Skeletal muscle tissue (tissue), 4 donors: ENCODE data around the gene ARID5B. TPM values are rescaled to one million over a fixed set of nuclear protein-coding genes. Genes with fewer than 3 reads are reported as not detected.

Experiments used
- H3K27ac ChIP-seq: one replicate; pipeline ENCODE4 v1.7.0; 2013; ENCODE audit warnings: mild to moderate bottlenecking, low read depth, low read length, inconsistent platforms
- H3K27me3 ChIP-seq, 3 donors: one replicate each; pipeline ENCODE4 v1.7.0; 2013; ENCODE audit warnings: low read length in 3 of 3; ENCODE audit not compliant: control insufficient read depth in 3 of 3, insufficient read depth in 3 of 3
- H3K36me3 ChIP-seq, 3 donors: one replicate each; pipeline ENCODE4 v1.7.0; 2013; ENCODE audit warnings: low read length in 3 of 3; ENCODE audit not compliant: control insufficient read depth in 3 of 3, insufficient read depth in 3 of 3
- H3K4me1 ChIP-seq, 3 donors: one replicate each; pipeline ENCODE4 v1.7.0; 2013; ENCODE audit warnings: low read length in 3 of 3, mild to moderate bottlenecking in 3 of 3; ENCODE audit not compliant: control insufficient read depth in 3 of 3, insufficient read depth in 3 of 3
- H3K4me3 ChIP-seq, 3 donors: one replicate each; pipeline ENCODE4 v1.7.0; 2013; ENCODE audit warnings: low read length in 3 of 3
- H3K9ac ChIP-seq, 3 donors: one replicate each; pipeline ENCODE4 v1.7.0; 2013; ENCODE audit warnings: low read length in 3 of 3, mild to moderate bottlenecking in 3 of 3, moderate library complexity in 2 of 3, low read depth in 1 of 3
- H3K9me3 ChIP-seq, 3 donors: one replicate each; pipeline ENCODE4 v1.7.0; 2013; ENCODE audit warnings: low read length in 3 of 3; ENCODE audit not compliant: control insufficient read depth in 3 of 3
- total RNA-seq: library from RNA; depleted of rRNA; stranded (reverse); fragments of >200 nt; gene quantifications from one replicate; pipeline ENCODE4 v1.2.3, GENCODE V29; 2014
- donor health status: Osteomylitis.

ARID5B gene
- total RNA-seq, 1 donor from 2014 or later = 27.7 TPM

- H3K4me3 ChIP-seq = peak overlapping the region; percentile 2 to 45 (median 21)
- no peaks in the 10 kb centered on the region for H3K9me3 ChIP-seq
- H3K9ac ChIP-seq = peak overlapping the region; percentile 25 to 63 (median 52)
- H3K4me1 ChIP-seq = peaks cover 30 to 37% (median 37%) of the 10 kb centered on the region in 3 donors
- H3K27me3 ChIP-seq = no peaks in the 10 kb centered on the region
- H3K36me3 ChIP-seq = no peaks in the 10 kb centered on the region
- peak overlapping the region; percentile 96 for H3K27ac ChIP-seq
These were observed 144.4 kb downstream of the ARID5B start for GRCh38 chr10:62045765-62046521.

DNA sequence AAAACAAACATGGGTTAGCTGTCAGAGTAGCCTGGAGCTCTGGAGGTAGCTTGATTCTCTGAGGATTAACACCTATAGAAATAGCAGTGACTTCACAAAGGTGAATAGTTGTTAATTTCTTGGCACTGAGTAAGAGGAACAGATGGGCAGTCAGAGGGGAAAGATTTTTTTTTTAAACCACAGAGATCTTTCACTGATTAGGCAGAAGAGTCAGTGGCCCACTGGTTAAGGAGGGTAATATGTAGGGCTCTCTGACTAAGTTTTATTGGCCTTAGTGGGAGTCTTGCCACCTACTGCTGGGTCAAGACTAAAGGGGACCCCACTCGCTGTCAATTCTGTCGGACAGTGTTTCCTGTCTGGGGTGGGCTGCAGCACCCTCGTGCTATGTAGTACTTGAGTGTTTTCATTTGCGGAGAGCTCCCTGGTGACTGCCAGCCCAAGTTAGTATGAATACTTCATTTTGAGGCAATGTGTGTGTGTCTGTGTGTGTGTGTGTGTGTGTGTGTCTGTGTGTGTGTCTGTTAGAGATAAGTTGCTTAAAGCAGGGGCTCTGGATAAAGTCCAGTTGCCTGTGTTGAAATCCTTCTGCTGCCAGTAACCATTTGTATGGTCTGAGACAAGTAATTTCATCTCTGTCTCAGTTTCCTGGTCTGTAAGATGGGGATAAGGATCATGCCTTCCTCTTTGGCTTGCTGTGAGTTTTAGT lies 145.2 kb downstream of the ARID5B start:
- Histone ChIP-seq H3K36me3 (peaks cover 0 to 3% (median 0%) of the 10 kb centered on the region in 3 donors), H3K27ac (peak overlapping the region; percentile 96), H3K9me3 (no peaks in the 10 kb centered on the region), H3K4me1 (peaks cover 30 to 44% (median 40%) of the 10 kb centered on the region in 3 donors), H3K4me3 (peak overlapping the region in 2 of 3 donors; percentile 5 to 34), H3K9ac (peak overlapping the region; percentile 25 to 63 (median 52)), H3K27me3 (no peaks in the 10 kb centered on the region)

DNA sequence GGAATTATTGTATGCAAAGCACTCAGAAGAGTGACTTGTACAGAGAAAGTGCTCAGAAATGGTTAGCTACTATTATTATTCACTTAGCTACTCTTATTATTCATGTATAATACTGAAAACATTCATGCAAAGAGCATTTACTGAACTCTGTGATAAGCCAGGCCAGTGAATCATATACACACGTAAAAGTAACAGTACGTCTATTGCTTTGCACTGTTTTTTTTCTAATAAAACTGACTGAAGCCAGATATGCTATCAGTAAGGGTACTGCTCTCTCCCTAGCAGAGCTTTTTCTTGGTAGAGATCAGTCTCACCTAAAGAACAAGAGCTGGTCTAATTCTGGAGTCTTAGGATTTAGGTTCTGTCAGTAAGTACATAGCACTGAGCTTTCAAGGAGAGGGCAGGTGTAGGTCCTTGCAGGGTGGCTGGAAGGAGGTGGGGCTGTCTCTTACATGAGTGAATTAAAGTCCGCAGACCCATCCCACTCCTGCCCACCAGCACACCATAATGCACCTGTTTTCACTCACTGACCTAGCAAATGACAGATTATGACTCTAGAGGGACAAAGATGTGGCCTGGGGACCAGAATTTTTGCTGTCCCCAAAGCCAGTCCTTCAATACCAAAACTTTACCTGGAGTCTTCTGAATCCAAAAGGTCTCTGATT lies 145.9 kb downstream of the ARID5B start:
- Histone ChIP-seq H3K27ac (peak overlapping the region; percentile 96), H3K9ac (peak overlapping the region; percentile 18 to 99 (median 78)), H3K36me3 (peaks cover 3 to 9% (median 5%) of the 10 kb centered on the region in 3 donors), H3K4me1 (peaks cover 33 to 50% (median 44%) of the 10 kb centered on the region in 3 donors), H3K9me3 (no peaks in the 10 kb centered on the region), H3K4me3 (peak overlapping the region in 2 of 3 donors; percentile 5 to 34), H3K27me3 (no peaks in the 10 kb centered on the region)

DNA sequence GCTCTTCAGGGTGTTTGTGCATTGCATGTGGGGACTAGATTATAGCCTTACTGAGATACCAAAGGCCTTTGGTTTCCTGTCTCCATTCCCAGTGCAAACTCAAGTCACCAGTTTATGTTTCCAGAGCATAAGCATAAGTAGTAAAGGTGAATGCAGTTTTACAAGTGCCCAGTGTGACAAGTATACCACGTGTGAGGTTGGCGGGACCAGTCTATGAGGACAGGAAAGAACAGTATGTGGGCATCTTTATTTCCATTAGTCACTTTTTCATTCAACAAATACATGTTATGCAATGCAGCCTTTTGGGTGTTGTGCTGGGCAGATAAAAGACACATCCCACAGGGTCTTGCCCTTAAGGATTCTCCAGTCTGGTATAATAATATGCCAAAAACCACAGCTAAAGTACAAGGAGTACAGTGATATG lies 146.5 kb downstream of the ARID5B start:
- no peaks in the 10 kb centered on the region for H3K9me3 ChIP-seq
- no peaks in the 10 kb centered on the region for H3K27me3 ChIP-seq
- H3K36me3 ChIP-seq = peaks cover 8 to 15% (median 10%) of the 10 kb centered on the region in 3 donors
- H3K9ac ChIP-seq = peak overlapping the region; percentile 78 to 99 (median 85)
- H3K27ac ChIP-seq = peak overlapping the region; percentile 96
- H3K4me1 ChIP-seq = peaks cover 40 to 55% (median 50%) of the 10 kb centered on the region in 3 donors
- peak overlapping the region in 1 of 3 donors; percentile 9 for H3K4me3 ChIP-seq

- peaks cover 12 to 20% (median 12%) of the 10 kb centered on the region in 3 donors for H3K36me3 ChIP-seq
- peak overlapping the region; percentile 96 for H3K27ac ChIP-seq
- no peaks in the 10 kb centered on the region for H3K27me3 ChIP-seq
- H3K4me3 ChIP-seq = peak overlapping the region; percentile 68 to 80 (median 77)
- H3K9me3 ChIP-seq = no peaks in the 10 kb centered on the region
- peaks cover 45 to 60% (median 55%) of the 10 kb centered on the region in 3 donors for H3K4me1 ChIP-seq
- H3K9ac ChIP-seq = peak overlapping the region; percentile 78 to 99 (median 85)
These were observed 147.0 kb downstream of the ARID5B start for GRCh38 chr10:62048470-62048869.

GRCh38 chr10:62048919-62049623 lies 147.6 kb downstream of the ARID5B start:
- H3K4me1 ChIP-seq = peaks cover 48 to 66% (median 60%) of the 10 kb centered on the region in 3 donors
- peak overlapping the region; percentile 68 to 80 (median 77) for H3K4me3 ChIP-seq
- H3K27me3 ChIP-seq = no peaks in the 10 kb centered on the region
- H3K36me3 ChIP-seq = peaks cover 12 to 20% (median 12%) of the 10 kb centered on the region in 3 donors
- H3K9me3 ChIP-seq = no peaks in the 10 kb centered on the region
- peak overlapping the region; percentile 78 to 99 (median 85) for H3K9ac ChIP-seq
- H3K27ac ChIP-seq = peak overlapping the region; percentile 96

DNA sequence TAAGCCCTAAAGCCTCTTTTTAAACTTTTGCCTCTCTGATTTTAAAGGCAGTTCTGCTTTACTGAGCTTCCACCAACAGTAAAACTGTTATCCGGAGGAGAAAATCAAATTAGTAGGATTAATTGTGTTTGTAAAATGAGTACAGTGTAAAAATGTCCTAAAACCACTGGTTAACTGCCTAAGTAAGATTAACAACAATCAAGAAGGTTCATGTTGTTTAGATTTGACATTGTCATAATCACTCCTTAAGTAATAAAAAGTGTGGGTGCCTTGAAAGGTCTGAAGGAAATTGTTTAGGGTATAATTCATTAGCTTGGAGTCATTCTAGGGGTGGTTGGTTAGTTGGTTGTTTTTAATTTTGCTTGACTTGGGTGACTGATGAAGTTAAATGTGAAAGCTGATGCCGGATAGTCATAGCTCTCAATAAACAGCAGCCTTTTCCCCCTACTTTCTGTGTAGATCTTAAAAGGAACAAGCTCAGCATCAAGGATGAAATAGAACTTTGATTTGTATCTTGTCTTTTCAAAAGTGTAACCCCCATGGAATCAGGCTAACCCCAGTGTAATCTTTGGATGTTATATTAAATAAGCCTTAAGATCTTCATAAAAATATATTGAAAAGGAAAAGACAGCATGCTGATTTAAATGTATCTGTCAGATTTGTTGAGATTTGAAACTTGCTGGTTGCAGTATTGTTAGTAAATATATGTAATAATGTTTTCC lies 148.3 kb downstream of the ARID5B start:
- no peaks in the 10 kb centered on the region for H3K27me3 ChIP-seq
- H3K4me3 ChIP-seq = peak overlapping the region; percentile 68 to 80 (median 77)
- H3K9ac ChIP-seq = peak overlapping the region; percentile 78 to 99 (median 85)
- peaks cover 55 to 74% (median 67%) of the 10 kb centered on the region in 3 donors for H3K4me1 ChIP-seq
- H3K9me3 ChIP-seq = no peaks in the 10 kb centered on the region
- peak overlapping the region; percentile 96 for H3K27ac ChIP-seq
- H3K36me3 ChIP-seq = peaks cover 12 to 25% (median 12%) of the 10 kb centered on the region in 3 donors

- Histone ChIP-seq H3K27me3 (no peaks in the 10 kb centered on the region), H3K4me3 (peak overlapping the region; percentile 68 to 80 (median 77)), H3K27ac (peak overlapping the region; percentile 96), H3K4me1 (peaks cover 58 to 78% (median 70%) of the 10 kb centered on the region in 3 donors), H3K9me3 (no peaks in the 10 kb centered on the region), H3K36me3 (peaks cover 12 to 26% (median 12%) of the 10 kb centered on the region in 3 donors), H3K9ac (peak overlapping the region; percentile 78 to 99 (median 85))
These were observed 148.9 kb downstream of the ARID5B start for GRCh38 chr10:62050346-62050892.
